ENCODE measurements around the gene SULF2. TPM values are rescaled to one million over a fixed set of nuclear protein-coding genes. Genes with fewer than 3 reads are reported as not detected.

Gene SULF2
- total RNA-seq, 2 donors from 2014 or later, result 89.4 to 141 TPM

GRCh38 chr20:47789764-47790579 is 4.7 kb upstream of the SULF2 start:
- DNase-seq (ENCODE audit: low spot score), result no peak
- intact Hi-C loops (cut with DNase I), result loop anchor here (5.0 to 10.0 kb wide), 4 partner anchors 65 to 827 kb away; no protein-coding TSS in a partner anchor

- intact Hi-C loops (cut with DNase I), result loop anchor here (5.0 to 10.0 kb wide), 4 partner anchors 64 to 828 kb away; no protein-coding TSS in a partner anchor
These were observed 3.9 kb upstream of the SULF2 start for GRCh38 chr20:47789081-47789763.

GRCh38 chr20:47788741-47789080 is 3.4 kb upstream of the SULF2 start:
- DNase-seq (ENCODE audit: low spot score), result no peak
- intact Hi-C loops (cut with DNase I), result loop anchor here (5.0 to 10.0 kb wide), 4 partner anchors 64 to 829 kb away; no protein-coding TSS in a partner anchor

More at GRCh38 chr20:47789081-47789763, 3.9 kb upstream of the SULF2 start:
- DNase-seq (ENCODE audit: low spot score), result no peak

- DNase-seq (ENCODE audit: low spot score), result no peak
- intact Hi-C loops (cut with DNase I), result loop anchor here (2.0 to 10.0 kb wide), 5 partner anchors 62 to 834 kb away; no protein-coding TSS in a partner anchor
These were observed 1.5 kb upstream of the SULF2 start for GRCh38 chr20:47786765-47787107.

- DNase-seq (ENCODE audit: low spot score), result peak; percentile 89
- intact Hi-C loops (cut with DNase I), result loop anchor here (2.0 to 10.0 kb wide), 5 partner anchors 61 to 835 kb away; no protein-coding TSS in a partner anchor
These were observed 828 bp upstream of the SULF2 start for GRCh38 chr20:47785854-47786764.

- intact Hi-C loops (cut with DNase I), result loop anchor here (5.0 to 10.0 kb wide), 4 partner anchors 60 to 833 kb away; no protein-coding TSS in a partner anchor
- no peak for DNase-seq (ENCODE audit: low spot score)
These were observed 526 bp downstream of the SULF2 start for GRCh38 chr20:47784599-47785310.

- no peak for DNase-seq (ENCODE audit: low spot score)
- intact Hi-C loops (cut with DNase I), result loop anchor here in 1 of 2 donors (10.0 kb wide), 3 partner anchors 59 to 511 kb away; no protein-coding TSS in a partner anchor
These were observed 1.3 kb downstream of the SULF2 start for GRCh38 chr20:47783828-47784598.

- DNase-seq (ENCODE audit: low spot score), result no peak
- intact Hi-C loops (cut with DNase I), result loop anchor here in 1 of 2 donors (10.0 kb wide), 3 partner anchors 58 to 512 kb away; no protein-coding TSS in a partner anchor
These were observed 2.2 kb downstream of the SULF2 start for GRCh38 chr20:47782920-47783552.

- intact Hi-C loops (cut with DNase I), result loop anchor here in 1 of 2 donors (10.0 kb wide), 3 partner anchors 57 to 513 kb away; no protein-coding TSS in a partner anchor
- no peak for DNase-seq (ENCODE audit: low spot score)
These were observed 3.2 kb downstream of the SULF2 start for GRCh38 chr20:47782076-47782475.

- DNase-seq (ENCODE audit: low spot score), result no peak
- intact Hi-C loops (cut with DNase I), result loop anchor here in 1 of 2 donors (10.0 kb wide), 3 partner anchors 57 to 513 kb away; no protein-coding TSS in a partner anchor
These were observed 3.6 kb downstream of the SULF2 start for GRCh38 chr20:47781632-47782031.

GRCh38 chr20:47780720-47781389 is 4.4 kb downstream of the SULF2 start:
- intact Hi-C loops (cut with DNase I), result loop anchor here in 1 of 2 donors (10.0 kb wide), 3 partner anchors 56 to 514 kb away; no protein-coding TSS in a partner anchor
- no peak for DNase-seq (ENCODE audit: low spot score)

GRCh38 chr20:47778398-47779354 is 6.6 kb downstream of the SULF2 start:
- intact Hi-C loops (cut with DNase I), result loop anchor here in 1 of 2 donors (10.0 kb wide), 1 partner anchor 1384 kb away; no protein-coding TSS in a partner anchor
- no peak for DNase-seq (ENCODE audit: low spot score)

GRCh38 chr20:47777220-47777619 is 8.1 kb downstream of the SULF2 start:
- intact Hi-C loops (cut with DNase I), result loop anchor here in 1 of 2 donors (10.0 kb wide), 1 partner anchor 1382 kb away; no protein-coding TSS in a partner anchor
- no peak for DNase-seq (ENCODE audit: low spot score)

GRCh38 chr20:47776639-47777038 is 8.6 kb downstream of the SULF2 start:
- no peak for DNase-seq (ENCODE audit: low spot score)
- intact Hi-C loops (cut with DNase I), result loop anchor here in 1 of 2 donors (10.0 kb wide), 1 partner anchor 1382 kb away; no protein-coding TSS in a partner anchor

- intact Hi-C loops (cut with DNase I), result loop anchor here in 1 of 2 donors (10.0 kb wide), 1 partner anchor 1381 kb away; no protein-coding TSS in a partner anchor
These were observed 9.4 kb downstream of the SULF2 start for GRCh38 chr20:47775841-47776240.

More at GRCh38 chr20:47775841-47776240, 9.4 kb downstream of the SULF2 start:
- no peak for DNase-seq (ENCODE audit: low spot score)
